Measurements from ENCODE around the gene CAP2.

CAP2 gene

DNA sequence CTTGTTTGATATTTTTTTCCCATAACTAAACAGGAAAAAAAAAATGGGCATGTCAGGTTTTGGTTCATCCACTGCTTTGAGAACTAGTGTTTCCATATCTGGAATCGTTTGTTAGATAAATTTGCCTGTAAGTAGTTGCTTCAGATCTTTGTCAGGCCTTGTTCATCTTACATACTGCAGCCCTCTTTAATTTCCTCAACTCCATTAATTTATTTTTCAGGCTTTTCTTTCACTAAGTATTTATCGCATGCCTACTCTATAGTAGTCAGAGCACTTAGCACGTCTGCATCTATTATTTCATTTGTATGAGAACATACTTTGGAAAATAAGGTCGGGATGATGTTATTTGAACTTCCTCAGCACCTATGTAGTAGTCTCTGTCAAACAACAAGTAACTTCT, 80.9 kb downstream of the CAP2 start:
- DNase-seq (ENCODE audit: low spot score), result no peak

DNA sequence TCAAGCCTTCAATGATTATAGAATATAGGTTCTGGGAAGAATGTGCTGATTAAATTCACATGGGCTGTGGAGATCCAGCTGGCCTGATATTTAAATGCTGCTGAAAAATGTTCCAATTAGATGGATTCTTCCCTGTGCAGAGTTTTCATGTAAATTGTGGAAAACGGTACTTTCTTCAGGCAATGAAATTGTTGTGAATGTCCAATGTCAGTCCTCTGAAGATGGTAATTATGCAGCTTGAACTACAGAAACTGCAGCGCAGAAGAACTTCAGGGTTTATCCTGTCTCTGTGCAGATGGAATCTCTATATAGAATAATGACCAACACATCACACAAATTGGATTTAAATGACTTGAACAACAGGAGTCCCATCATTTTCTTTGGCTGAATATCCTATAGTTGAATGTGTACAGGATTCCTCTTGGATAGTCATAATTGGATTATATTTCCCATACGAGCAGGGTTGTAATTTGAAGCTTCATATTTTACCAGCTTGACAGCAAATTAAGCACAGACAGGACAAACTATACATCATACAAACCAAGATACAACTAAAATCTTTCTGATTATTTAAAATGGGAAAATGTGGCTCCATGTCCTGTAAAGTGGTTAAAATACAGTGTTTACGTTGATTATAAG, 82.3 kb downstream of the CAP2 start:
- DNase-seq (ENCODE audit: low spot score), result no peak

- DNase-seq (ENCODE audit: low spot score), result no peak
Measured at GRCh38 chr6:17476511-17476910, 83.1 kb downstream of the CAP2 start.

GRCh38 chr6:17477356-17477755, 84.0 kb downstream of the CAP2 start:
- DNase-seq (ENCODE audit: low spot score), result no peak

DNA sequence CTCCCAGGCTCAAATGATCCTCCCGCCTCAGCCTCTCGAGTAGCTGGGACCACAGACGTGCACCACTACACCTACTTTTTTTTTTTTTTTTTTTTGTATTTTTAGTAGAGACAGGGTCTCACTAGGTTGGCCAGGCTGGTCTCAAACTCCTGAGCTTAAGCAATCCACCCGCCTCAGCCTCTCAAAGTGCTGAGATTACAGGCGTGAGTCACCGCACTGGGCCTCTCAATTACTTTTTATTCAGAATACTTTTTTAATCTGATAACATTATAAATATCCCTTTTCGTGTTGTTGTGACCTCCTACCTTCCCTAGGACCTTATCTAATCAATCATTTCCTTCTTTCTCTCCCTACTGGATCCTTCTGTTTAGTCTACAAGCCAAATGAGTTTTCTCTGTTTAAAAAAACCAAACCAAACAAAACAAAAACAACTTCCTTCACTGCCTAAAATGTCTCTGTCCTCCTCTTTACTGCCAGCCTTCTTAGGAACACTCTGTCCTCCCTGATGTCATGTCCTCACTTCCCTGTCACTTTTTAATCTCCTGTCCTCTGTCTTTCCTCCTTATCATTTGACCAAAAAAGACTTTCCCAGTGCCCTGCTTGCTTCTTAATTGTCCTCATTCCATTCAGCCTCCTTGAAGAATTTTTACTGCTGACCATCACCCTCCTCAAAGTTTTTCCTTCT, 85.0 kb downstream of the CAP2 start:
- no peak for DNase-seq (ENCODE audit: low spot score)

DNA sequence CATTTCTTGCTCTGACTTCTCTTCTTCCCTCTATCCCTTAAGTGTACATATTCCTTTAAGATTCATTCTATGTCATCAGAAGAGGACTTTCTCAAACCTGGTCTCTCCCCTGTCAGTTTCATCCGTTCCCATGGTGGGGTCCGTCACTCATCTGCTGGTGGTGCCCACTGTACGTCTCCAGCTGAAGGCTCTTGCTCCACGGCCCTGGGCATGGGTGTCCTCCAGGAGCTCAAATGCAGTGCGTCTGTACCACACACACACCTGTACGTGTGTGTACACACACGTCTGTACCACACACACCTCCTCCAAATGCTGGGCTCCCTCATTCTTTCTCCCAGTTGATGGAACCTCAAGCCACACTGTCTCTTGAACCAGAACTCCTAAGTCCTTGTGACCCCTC, 85.6 kb downstream of the CAP2 start:
- no peak for DNase-seq (ENCODE audit: low spot score)

- no peak for DNase-seq (ENCODE audit: low spot score)
Measured at GRCh38 chr6:17480476-17480875, 87.1 kb downstream of the CAP2 start.

GRCh38 chr6:17482711-17483110, 89.3 kb downstream of the CAP2 start:
- no peak for DNase-seq (ENCODE audit: low spot score)

DNA sequence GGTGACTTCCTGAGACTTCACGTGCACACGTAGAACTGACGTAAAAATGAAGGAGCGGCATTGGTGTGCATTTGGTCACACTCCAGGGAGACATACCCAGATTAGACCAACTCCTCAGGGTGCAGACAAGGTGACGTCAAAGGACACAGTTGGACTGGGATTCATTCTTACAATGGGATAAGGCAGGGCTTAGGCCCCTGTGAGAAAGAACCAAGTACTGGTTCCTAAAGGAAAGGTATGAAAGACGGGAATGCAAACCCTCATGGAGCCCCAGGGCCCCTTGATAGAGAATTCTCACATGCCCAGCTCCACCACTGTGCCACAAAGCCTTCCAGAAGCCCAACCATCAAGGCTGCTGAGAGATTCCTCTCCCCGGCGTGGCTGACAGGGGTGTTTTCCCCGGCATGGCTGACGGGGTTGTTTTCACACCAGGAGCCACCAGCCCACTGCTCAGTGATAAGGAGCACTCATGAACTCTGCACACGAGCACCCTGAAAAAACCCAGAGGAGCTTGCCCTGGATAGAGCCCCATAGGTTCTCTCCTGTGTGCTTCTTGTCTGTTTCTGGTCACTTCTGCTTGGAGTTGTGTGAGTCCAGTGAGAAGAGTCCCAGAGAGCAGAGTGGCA, 90.1 kb downstream of the CAP2 start:
- no peak for DNase-seq (ENCODE audit: low spot score)

GRCh38 chr6:17484201-17484849, 90.9 kb downstream of the CAP2 start:
- no peak for DNase-seq (ENCODE audit: low spot score)

DNA sequence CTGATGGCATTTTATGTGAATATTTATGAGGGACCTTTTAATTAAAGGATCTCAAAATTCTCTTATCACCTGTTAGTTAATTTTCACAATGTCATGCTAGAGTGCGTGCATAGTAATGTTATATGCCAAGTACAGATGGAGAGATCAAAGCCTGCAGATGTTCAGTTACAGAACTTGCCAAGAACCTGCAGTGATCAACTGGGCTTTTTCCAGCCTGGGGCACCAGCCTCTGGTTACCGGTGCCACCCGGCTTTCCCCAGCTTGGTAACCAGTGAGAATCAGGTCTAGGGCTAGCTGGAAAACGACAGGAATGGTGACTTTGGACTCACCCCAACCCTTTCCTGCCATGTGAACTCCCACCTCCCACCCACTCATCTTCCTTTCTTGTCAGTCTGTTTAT, 91.8 kb downstream of the CAP2 start:
- no peak for DNase-seq (ENCODE audit: low spot score)

DNA sequence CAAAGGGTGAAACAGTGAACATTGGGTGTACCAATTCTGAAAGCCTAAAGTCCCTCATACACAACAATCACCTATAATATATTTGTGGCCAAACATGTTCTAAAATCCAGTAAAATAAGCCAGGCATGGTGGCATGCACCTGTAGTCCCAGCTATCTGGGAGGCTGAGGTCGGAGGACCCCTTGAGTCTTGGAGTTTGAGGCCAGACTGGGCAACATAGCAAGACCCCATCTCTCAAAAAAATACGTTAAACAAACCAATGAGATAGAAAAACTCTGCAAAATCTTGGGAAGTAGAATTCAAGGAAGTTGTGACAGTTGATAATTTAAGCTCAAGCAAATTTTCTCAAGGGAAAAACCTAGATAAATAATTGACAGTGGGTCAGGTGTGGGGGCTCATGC, 92.6 kb downstream of the CAP2 start:
- DNase-seq (ENCODE audit: low spot score), result no peak

- DNase-seq (ENCODE audit: low spot score), result no peak
Measured at GRCh38 chr6:17486680-17487079, 93.3 kb downstream of the CAP2 start.

DNA sequence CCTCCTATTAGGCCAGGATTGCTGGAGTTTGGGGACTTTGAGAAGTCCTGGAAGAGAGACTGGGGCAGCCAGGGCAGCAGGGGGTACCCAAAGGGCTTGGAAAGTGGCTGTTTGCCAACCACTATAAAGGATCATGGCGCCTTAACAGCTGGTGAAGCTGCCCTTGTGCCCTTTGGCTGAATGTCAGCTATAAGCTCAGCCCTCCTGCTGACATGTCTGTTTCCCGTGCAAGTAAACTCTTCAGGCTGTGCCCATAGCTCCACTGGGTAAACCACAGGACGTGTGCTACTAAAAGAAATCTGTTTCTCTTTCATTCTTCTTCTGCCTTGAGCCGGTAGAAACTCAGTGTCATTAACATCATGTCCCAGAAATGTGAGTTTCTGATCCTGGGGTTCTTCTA, 97.3 kb downstream of the CAP2 start:
- DNase-seq (ENCODE audit: low spot score), result no peak

DNA sequence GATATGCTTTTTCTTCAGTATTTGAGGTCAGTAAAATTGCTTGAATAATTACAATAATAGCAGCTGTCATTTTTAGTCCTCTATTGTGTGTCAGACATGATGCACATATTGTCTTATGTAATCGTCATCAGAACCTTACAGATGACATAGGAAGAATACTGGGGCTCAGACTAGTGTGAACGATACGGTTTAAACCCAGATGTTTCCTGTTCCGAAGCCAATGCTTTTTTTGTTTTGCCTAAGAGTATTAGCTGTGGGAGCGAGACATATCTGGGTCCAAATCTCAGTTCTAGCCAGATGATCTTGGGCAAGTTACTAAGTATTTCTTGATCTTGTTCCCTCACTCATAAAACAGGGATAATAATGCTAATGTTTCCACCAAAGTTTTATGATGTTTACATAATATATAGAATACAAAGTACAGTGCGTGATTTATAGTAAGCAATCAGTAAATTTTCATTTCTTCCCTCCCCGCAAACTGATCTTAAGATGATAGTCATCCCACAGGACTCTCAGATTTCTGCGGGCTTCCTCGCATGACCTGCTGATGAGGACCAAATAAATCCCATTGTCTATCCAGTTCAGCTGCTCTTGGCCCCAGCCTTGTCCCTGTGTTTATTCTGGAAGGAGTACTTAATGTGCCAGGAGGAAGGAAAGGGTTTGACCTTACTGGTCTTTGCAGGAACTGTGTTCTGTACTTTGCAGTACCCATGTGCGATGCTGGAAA, 98.2 kb downstream of the CAP2 start:
- DNase-seq (ENCODE audit: low spot score), result no peak

DNA sequence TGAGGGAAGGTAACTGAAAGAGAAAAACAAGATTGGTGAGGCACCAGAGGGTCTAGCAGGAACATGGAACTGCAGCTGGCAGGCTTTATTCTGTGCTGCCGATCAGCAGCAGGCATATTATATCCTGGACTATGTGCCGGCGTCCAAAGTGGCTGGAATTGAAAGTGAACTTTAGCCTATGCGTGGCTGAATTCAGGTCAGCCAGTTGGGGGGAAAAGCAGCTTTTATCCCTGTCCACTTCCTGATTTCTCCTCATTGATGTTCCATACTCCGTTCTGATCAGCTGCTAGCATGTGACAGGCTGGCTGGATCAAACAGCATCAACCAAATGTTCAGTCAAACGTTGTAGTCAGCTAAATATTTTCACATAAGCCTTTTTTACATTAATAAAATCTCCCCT, 99.0 kb downstream of the CAP2 start:
- DNase-seq (ENCODE audit: low spot score), result no peak

GRCh38 chr6:17493286-17493685, 99.9 kb downstream of the CAP2 start:
- DNase-seq (ENCODE audit: low spot score), result peak; percentile 4

- DNase-seq (ENCODE audit: low spot score), result no peak
Measured at GRCh38 chr6:17494177-17494576, 100.8 kb downstream of the CAP2 start.

DNA sequence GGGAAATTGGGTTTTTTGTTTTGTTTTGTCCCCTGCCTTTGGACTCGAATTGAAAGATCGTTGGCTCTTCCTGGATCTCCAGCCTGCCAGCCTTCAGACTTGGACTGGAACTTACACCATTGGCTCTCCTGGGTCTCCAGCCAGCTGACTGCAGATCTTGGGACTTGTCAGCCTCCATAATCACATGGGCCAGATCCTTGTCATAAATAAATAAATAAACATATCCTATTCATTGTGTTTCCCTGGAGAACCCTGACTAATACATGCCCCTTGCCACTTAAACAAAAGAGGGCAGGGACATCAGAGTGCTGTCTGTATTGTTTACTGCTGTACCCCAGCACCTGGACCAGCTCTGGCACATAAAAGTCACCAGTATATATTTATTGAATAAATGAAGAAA, 101.5 kb downstream of the CAP2 start:
- DNase-seq (ENCODE audit: low spot score), result peak; percentile 55

DNA sequence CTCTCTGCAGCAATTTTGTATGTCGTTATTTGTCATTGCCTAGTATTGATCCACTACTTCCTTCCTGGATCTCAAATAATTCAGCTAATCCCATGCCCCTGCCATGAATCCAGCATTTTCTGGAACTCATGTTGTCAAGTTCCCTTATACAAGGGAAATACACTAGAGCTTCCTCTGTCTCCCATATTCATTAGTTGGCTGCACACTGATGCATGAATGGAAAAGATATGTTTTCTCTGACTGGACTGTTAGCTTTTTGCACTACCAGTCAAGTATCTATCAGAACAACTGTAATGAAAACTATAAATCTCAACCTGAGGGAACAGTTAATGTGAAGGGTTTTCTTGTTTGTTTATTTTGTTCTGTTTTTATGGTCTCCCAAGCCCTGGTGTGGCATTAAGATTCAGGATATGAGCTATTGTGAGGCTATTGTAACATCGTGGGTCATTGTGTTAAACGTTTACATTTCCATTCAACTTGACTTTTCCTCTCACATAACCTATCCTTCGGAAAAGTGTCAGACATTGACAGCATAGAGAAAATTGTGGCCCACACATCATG, 104.2 kb downstream of the CAP2 start:
- no peak for DNase-seq (ENCODE audit: low spot score)

DNA sequence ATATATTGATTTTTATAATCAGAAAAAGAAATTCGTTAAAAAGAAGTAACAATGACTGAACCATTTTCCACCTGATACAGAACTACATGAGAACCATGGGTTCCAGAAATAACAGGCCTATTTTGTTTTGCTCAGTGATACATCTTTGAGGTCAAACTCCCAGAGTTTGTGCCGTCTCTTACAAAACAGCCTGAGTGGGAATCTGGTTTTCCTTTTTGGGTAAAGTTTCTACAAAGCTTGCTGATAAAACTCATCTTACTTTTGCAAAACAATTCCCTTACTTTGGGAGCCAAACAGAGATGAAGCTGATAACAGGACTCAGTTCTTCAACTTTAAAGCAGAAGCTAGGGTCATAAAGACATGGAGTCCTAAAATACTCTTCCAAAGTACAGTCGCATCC, 108.0 kb downstream of the CAP2 start:
- DNase-seq (ENCODE audit: low spot score), result no peak
